ENCODE results near the gene NCAPD2.

Gene NCAPD2

DNA sequence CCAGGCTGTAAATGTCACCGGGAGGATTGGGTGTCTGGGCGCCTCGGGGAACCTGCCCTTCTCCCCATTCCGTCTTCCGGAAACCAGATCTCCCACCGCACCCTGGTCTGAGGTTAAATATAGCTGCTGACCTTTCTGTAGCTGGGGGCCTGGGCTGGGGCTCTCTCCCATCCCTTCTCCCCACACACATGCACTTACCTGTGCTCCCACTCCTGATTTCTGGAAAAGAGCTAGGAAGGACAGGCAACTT lies 41.7 kb downstream of the NCAPD2 start:
- no peak for DNase-seq

DNA sequence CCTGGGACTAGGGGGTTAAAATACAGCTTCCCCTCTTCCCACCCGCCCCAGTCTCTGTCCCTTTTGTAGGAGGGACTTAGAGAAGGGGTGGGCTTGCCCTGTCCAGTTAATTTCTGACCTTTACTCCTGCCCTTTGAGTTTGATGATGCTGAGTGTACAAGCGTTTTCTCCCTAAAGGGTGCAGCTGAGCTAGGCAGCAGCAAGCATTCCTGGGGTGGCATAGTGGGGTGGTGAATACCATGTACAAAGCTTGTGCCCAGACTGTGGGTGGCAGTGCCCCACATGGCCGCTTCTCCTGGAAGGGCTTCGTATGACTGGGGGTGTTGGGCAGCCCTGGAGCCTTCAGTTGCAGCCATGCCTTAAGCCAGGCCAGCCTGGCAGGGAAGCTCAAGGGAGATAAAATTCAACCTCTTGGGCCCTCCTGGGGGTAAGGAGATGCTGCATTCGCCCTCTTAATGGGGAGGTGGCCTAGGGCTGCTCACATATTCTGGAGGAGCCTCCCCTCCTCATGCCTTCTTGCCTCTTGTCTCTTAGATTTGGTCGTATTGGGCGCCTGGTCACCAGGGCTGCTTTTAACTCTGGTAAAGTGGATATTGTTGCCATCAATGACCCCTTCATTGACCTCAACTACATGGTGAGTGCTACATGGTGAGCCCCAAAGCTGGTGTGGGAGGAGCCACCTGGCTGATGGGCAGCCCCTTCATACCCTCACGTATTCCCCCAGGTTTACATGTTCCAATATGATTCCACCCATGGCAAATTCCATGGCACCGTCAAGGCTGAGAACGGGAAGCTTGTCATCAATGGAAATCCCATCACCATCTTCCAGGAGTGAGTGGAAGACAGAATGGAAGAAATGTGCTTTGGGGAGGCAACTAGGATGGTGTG lies 42.3 kb downstream of the NCAPD2 start:
- DNase-seq = no peak

DNA sequence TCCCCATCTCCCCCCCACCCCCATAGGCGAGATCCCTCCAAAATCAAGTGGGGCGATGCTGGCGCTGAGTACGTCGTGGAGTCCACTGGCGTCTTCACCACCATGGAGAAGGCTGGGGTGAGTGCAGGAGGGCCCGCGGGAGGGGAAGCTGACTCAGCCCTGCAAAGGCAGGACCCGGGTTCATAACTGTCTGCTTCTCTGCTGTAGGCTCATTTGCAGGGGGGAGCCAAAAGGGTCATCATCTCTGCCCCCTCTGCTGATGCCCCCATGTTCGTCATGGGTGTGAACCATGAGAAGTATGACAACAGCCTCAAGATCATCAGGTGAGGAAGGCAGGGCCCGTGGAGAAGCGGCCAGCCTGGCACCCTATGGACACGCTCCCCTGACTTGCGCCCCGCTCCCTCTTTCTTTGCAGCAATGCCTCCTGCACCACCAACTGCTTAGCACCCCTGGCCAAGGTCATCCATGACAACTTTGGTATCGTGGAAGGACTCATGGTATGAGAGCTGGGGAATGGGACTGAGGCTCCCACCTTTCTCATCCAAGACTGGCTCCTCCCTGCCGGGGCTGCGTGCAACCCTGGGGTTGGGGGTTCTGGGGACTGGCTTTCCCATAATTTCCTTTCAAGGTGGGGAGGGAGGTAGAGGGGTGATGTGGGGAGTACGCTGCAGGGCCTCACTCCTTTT lies 43.1 kb downstream of the NCAPD2 start:
- peak in 1 of 3 donors; percentile 20 for DNase-seq

GRCh38 chr12:6537580-6538419 lies 43.9 kb downstream of the NCAPD2 start:
- DNase-seq = peak; percentile 88 to 91 (median 89)

GRCh38 chr12:6538420-6539313 lies 44.8 kb downstream of the NCAPD2 start:
- no peak for DNase-seq

GRCh38 chr12:6539314-6539682 lies 45.4 kb downstream of the NCAPD2 start:
- no peak for DNase-seq

GRCh38 chr12:6539707-6540134 lies 45.8 kb downstream of the NCAPD2 start:
- DNase-seq = no peak

DNA sequence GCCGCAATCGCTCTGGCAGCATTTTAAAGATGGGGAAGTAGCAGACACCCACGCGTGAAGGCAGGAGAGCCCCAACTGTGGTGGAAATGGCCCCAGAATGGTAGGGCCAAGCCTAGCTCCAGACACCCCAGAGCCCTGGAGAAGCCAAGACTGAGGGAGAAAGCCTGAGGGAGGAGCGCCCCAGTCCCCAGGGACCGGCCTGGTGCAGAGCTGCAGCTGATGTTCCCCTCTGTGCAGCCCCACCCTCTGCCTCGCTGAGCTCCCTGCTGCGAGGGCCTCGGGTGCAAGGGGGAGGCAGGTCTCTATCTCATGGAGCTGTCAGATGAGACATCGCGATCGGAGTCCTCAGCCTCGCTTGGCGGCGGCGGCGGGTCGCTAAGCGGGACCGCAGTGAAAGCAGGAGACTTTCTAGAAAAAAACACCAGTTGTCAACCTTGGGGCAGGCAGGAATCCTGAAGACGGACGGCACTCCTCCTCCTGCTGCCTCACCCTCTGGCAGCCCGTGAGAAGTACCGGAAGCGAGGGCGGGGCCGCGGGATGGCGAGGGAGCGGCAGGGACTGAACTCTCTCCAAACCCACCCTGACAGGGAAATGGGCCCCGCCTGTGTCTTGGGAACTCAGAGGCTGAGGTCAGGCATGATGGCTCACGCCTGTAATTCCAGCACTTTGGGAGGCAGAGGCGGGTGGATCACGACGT lies 46.4 kb downstream of the NCAPD2 start:
- DNase-seq = peak; percentile 74 to 86 (median 86)

DNA sequence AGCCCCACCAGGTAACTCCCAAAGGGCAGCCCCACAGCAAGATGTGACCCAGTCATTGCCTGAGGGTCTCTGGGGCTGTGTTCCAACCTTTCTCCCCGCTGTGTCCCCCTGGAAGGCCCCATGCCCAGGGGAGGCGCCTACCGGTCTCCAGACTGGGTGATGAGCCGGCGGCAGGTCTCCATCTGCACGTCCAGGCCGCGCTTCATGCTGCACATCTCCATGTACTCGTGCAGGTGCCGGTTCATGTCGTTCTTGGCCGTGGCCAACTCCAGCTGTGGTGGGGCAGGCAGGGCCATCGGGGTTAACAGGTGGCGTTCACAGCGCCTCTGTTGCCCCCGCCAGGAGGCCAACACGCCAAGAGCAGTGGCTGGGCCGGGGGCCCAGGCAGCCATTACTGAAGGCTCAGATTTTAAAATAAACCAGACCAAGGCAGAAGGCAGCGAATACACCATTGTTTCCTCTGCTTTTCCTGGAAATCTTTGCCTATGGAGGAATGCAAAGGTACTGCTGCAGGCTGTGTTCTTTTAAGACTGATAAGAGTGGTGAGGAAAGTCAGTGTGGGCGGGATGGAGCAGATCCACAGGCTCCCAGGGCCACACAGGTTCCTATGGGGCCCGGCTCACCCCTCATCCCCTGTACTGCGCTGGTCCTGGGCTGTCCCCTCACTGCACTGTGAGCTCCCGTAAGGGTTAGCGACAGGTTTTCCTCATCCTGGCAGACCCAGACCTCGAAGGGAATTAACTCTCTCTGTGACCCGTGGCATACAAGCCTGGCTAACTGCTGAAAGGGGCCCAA lies 47.7 kb downstream of the NCAPD2 start:
- no peak for DNase-seq

DNA sequence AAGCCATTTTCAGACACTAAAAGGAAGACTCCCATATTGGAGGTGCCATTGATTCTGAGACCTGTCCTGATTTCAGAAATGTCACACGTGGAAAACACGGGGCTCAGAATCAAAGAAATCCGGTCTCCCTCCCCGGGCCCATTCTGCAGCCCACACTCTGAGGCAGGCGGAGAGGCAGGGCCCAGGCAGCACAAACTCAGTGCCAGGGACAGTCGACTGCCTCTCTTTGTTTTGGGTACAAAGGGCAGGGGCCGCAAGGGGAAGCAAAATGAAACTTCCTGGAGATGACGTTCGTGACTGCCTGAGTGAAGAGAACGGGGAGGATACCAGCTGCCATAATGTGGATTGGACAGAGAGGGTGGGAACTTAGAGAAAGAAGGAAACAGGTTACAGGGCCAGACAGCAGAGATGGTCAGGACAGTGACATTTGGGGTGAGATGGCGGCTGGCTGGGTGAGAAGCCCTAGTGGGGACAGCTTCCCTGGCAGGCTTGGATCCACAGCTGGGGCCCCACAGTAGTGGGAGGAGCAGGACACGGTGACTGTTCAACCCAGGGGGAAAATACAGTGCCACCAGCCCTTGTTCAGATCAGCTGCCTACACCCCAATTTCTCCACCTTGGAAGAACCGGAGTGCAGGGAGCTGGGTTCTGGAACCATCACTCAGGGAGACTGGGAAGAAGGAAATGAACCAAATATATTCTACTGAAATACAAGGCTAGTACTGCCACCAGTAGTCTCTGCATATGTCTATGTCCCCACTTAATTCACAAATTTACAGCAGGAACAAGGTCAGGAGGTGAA lies 48.5 kb downstream of the NCAPD2 start:
- peak in 1 of 3 donors; percentile 33 for DNase-seq

DNA sequence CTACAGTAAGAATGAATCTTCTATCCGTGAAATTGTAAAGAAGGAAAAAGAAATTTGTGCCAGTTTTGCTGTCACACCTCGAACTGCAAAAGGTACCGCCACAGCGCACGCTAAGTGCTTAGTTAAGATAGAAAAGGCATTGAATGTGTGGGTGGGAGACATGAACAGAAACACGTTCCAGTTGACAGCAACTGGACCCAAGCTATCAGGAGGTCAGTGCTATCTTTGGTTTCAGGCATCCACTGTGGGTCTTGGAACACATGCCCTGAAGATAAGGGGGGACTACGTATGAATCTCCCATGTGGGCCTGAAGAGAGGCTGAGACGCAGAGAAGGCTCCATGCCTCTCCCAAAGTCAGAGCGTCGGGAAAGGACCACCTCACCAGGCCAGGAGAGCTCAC lies 52.1 kb downstream of the NCAPD2 start:
- no peak for DNase-seq

DNA sequence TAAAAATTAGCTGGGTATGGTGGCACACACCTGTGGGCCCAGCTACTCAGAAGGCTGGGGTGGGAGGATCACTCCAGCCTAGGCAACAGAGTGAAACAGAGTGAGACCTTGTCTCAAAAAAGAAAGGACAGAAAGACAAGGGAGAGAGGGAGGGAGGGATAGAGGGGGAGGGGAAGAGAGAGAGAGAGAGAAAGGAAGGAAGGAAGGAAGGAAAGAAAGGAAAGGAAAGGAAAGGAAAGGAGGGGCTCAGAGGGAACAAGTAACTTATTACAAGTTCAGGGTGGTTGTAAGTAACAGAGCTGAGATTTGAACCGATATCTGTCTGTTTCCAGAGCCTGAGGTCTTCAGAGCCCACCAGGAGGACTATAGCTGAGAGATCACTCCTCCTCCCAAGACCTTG lies 53.7 kb downstream of the NCAPD2 start:
- DNase-seq = no peak

DNA sequence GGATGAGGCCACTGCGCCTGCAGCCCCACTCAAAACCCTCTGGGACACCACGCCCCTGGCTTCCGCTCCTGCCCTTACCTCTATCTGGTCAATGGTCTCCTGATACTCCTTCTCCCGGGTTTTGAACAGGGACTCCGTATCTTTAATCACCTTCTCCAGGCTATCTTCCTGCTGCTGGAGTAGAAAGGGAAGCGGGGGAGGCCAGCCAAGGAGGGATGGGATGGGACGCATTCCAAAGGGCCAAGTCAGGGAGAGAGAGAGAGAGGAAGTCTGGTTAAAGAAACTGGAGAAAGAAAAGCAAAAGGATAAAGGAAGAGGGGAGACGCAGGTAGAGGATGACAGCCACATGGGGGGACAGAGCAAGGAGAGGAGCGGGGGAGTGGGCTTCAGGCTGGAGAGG lies 54.1 kb downstream of the NCAPD2 start:
- DNase-seq = no peak

DNA sequence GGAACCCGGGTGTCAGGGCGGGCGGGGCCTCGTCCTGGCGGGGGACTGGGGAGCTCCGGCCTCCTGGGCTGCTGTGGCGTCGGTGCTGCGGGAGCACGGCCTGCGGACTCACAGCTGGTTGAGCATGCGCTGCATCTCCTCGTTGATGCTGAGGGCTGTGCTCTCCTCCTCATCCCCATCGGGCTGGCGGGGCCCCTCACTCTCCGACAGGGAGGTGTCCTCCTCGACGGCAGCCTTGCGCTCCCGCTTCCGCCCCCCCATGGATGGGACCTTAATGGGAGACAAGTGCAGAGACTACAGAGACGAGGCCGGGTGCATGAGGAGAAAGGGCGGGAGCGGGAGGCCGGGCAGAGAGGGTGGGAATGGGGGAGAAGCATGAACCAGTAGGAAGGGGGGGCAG lies 54.7 kb downstream of the NCAPD2 start:
- DNase-seq = no peak

- peak; percentile 82 to 95 (median 90) for DNase-seq
These were observed 55.2 kb downstream of the NCAPD2 start for GRCh38 chr12:6548966-6549683.

DNA sequence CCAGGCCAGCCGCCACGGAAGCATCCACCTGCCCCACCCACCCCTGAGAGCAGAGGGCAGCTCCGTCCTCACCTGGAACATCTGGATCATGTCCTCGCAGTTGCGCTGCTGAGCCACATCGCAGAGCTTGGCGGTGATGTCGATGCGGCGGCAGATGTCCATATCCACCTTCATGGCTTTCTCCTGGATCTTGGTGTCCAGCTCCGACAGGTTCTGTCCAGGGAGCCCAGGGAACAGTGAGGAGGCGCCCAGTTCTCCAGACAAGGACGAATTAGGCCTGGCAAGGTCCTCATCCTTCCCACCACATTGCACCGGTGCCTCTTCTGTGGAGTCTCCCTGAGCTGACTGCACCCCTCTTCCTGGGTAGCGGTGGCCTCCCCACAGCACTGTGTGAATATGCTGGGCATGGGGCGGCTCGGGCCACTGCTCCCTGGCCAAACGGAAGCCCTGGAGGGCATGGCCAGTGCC lies 55.8 kb downstream of the NCAPD2 start:
- DNase-seq = no peak

DNA sequence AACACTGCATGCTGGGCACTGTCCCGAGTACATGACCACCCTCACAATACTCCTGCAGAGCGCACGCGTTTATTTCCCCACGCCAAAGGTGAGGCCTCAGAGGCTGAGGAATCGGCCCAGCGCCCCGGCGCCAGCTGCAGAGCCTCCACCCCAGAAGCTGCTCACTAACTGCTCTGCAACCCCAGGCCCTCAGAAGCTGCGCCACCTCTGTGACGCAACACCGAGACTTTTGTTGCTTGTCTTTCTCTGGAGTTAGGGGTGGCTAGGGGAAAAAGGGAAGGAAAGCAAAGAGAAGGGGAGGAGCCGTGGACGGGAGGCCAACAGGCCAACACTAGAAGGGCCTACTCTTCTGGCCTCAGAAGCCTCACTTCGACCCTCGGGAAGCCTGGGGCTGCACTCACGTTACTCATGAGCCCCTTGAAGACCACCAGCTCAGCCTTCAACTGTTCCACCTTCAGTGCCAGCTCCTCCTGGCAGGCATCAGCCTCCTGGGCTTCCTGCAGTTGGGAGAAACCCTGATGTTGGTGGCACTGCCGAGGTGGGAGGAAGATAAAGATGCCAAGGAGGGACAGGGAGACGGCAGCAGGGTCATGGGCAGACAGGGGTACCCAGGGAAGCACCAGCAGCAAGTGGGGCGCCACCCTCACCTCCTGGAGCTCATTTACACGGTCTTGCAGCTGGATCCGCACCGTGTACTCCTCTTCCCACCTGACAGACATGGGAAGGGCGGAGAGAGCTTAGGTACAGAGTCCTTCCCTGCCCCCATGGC lies 56.6 kb downstream of the NCAPD2 start:
- peak; percentile 74 to 82 (median 77) for DNase-seq

- peak; percentile 38 to 58 (median 45) for DNase-seq
These were observed 57.2 kb downstream of the NCAPD2 start for GRCh38 chr12:6551063-6551461.
